Hepatocyte (in vitro differentiated cells): ENCODE results near the gene NEK1. TPM values are rescaled to one million over a fixed set of nuclear protein-coding genes. Genes with fewer than 3 reads are reported as not detected.

Experiments used
- DNase-seq: peaks from one replicate; pipeline ENCODE4 v3.0.0-alpha.2; 2016; ENCODE audit warnings: low spot score
- H2AFZ ChIP-seq: fragments of 200-600 bp; sonication (generic); 2 replicates; pipeline ENCODE4 v1.6.0; 2016; ENCODE audit warnings: antibody characterized with exemption, mild to moderate bottlenecking
- H3K27ac ChIP-seq: fragments of 200-600 bp; sonication (generic); 2 replicates; pipeline ENCODE4 v1.5.1; 2016; ENCODE audit warnings: mild to moderate bottlenecking
- H3K27me3 ChIP-seq: fragments of 200-600 bp; sonication (generic); 2 replicates; pipeline ENCODE4 v1.6.1; 2016
- H3K36me3 ChIP-seq: fragments of 200-600 bp; sonication (generic); replicated peaks from 2 replicates; pipeline ENCODE4 v1.5.1; 2016; ENCODE audit warnings: low read depth; ENCODE audit not compliant: insufficient read depth
- H3K4me1 ChIP-seq: fragments of 200-600 bp; sonication (generic); 2 replicates; pipeline ENCODE4 v1.5.1; 2016; ENCODE audit warnings: mild to moderate bottlenecking, moderate library complexity; ENCODE audit not compliant: insufficient read depth
- H3K4me2 ChIP-seq: fragments of 200-600 bp; sonication (generic); 2 replicates; pipeline ENCODE4 v1.6.0; 2016
- H3K4me3 ChIP-seq: fragments of 200-600 bp; sonication (generic); 2 replicates; pipeline ENCODE4 v1.5.1; 2016; ENCODE audit warnings: mild to moderate bottlenecking
- H3K79me2 ChIP-seq: fragments of 200-600 bp; sonication (generic); 2 replicates; pipeline ENCODE4 v1.6.0; 2017; ENCODE audit warnings: mild to moderate bottlenecking
- H3K9me2 ChIP-seq: fragments of 200-600 bp; sonication (generic); replicated peaks from 2 replicates; pipeline ENCODE4 v1.6.0; 2017; ENCODE audit warnings: mild to moderate bottlenecking; ENCODE audit not compliant: insufficient read depth
- H3K9me3 ChIP-seq: fragments of 200-600 bp; sonication (generic); 2 replicates; pipeline ENCODE4 v1.5.1; 2016; ENCODE audit warnings: low read depth, mild to moderate bottlenecking
- H4K20me1 ChIP-seq: fragments of 200-600 bp; sonication (generic); 2 replicates; pipeline ENCODE4 v1.6.0; 2016; ENCODE audit warnings: mild to moderate bottlenecking; ENCODE audit not compliant: insufficient read depth, poor library complexity, severe bottlenecking
- CTCF ChIP-seq: fragments of 200-600 bp; sonication (generic); IDR thresholded peaks from 2 replicates; pipeline ENCODE4 v1.5.1; 2016; ENCODE audit warnings: antibody characterized with exemption, mild to moderate bottlenecking; ENCODE audit not compliant: poor library complexity
- EZH2 ChIP-seq: fragments of 200-600 bp; sonication (generic); IDR thresholded peaks from 2 replicates; pipeline ENCODE4 v1.6.1; 2016; ENCODE audit warnings: antibody characterized with exemption, mild to moderate bottlenecking, borderline replicate concordance
- EZH2phosphoT487 ChIP-seq: fragments of 200-600 bp; sonication (generic); IDR thresholded peaks from one replicate; pipeline ENCODE4 v1.6.1; 2018; ENCODE audit warnings: antibody characterized with exemption, mild to moderate bottlenecking, low read depth, moderate library complexity; ENCODE audit not compliant: unreplicated experiment, severe bottlenecking
- WGBS: methylation state at CpG from one replicate; pipeline ENCODE4 v1.1.6; 2016; ENCODE audit warnings: low lambda C conversion rate; ENCODE audit errors: missing lambda C conversion rate; 5-methylcytosine and 5-hydroxymethylcytosine counted together
- polyA plus RNA-seq: library from polyadenylated mRNA; unstranded; fragments of >200 nt; fragmentation: Nextera tagmentation; extraction: Ambion mirVana; gene quantifications from 2 replicates; pipeline ENCODE4 v1.2.1, GENCODE V29; 2016
- total RNA-seq: library from RNA; depleted of rRNA; stranded (reverse); fragments of >200 nt; gene quantifications from 2 replicates; pipeline ENCODE4 v1.2.3, GENCODE V29; 2014

The NEK1 gene
- total and polyA plus RNA-seq, 2 experiments from 2014 or later = 7.8 to 10.4 TPM

GRCh38 chr4:169372791-169373190 is 239.6 kb downstream of the NEK1 start:
- no peak for TF ChIP-seq EZH2
- no peak for TF ChIP-seq EZH2phosphoT487
- TF ChIP-seq CTCF = no peak
- Histone ChIP-seq H3K9me2 (no peaks in the 10 kb centered on the region), H3K4me2 (no peak overlapping the region), H3K4me1 (no peaks in the 10 kb centered on the region), H2AFZ (no peak overlapping the region), H3K9me3 (peaks cover 7% of the 10 kb centered on the region), H3K27ac (no peak overlapping the region), H4K20me1 (no peaks in the 10 kb centered on the region), H3K79me2 (no peaks in the 10 kb centered on the region), H3K36me3 (no peaks in the 10 kb centered on the region), H3K4me3 (no peak overlapping the region), H3K27me3 (no peaks in the 10 kb centered on the region)
- 95% methylated on average over 2 of the region's 2 CpGs for WGBS
- DNase-seq = no peak

GRCh38 chr4:169369634-169370033 is 242.7 kb downstream of the NEK1 start:
- no peak for TF ChIP-seq EZH2phosphoT487
- WGBS = 94% methylated on average over 6 of the region's 6 CpGs
- H3K9me3 ChIP-seq = no peaks in the 10 kb centered on the region
- no peak for DNase-seq
- H4K20me1 ChIP-seq = no peaks in the 10 kb centered on the region
- no peaks in the 10 kb centered on the region for H3K79me2 ChIP-seq
- H3K9me2 ChIP-seq = no peaks in the 10 kb centered on the region
- H3K4me3 ChIP-seq = no peak overlapping the region
- H3K27me3 ChIP-seq = no peaks in the 10 kb centered on the region
- no peak overlapping the region for H3K4me2 ChIP-seq
- H3K4me1 ChIP-seq = no peaks in the 10 kb centered on the region
- no peak overlapping the region for H2AFZ ChIP-seq
- no peaks in the 10 kb centered on the region for H3K36me3 ChIP-seq
- H3K27ac ChIP-seq = no peak overlapping the region

- Histone ChIP-seq H3K4me3 (no peak overlapping the region), H3K36me3 (no peaks in the 10 kb centered on the region), H3K4me1 (no peaks in the 10 kb centered on the region), H3K79me2 (no peaks in the 10 kb centered on the region), H3K27me3 (no peaks in the 10 kb centered on the region), H3K9me3 (no peaks in the 10 kb centered on the region), H3K9me2 (no peaks in the 10 kb centered on the region), H4K20me1 (no peaks in the 10 kb centered on the region), H2AFZ (no peak overlapping the region), H3K4me2 (no peak overlapping the region), H3K27ac (no peak overlapping the region)
- TF ChIP-seq CTCF (no peak), EZH2phosphoT487 (no peak), EZH2 (no peak)
- DNase-seq = no peak
Observed at GRCh38 chr4:169367826-169368225, 244.6 kb downstream of the NEK1 start.

GRCh38 chr4:169366821-169367220 is 245.6 kb downstream of the NEK1 start:
- Histone ChIP-seq H3K9me2 (no peaks in the 10 kb centered on the region), H2AFZ (no peak overlapping the region), H3K36me3 (no peaks in the 10 kb centered on the region), H3K4me2 (no peak overlapping the region), H3K9me3 (no peaks in the 10 kb centered on the region), H4K20me1 (no peaks in the 10 kb centered on the region), H3K79me2 (no peaks in the 10 kb centered on the region), H3K4me3 (no peak overlapping the region), H3K4me1 (no peaks in the 10 kb centered on the region), H3K27me3 (no peaks in the 10 kb centered on the region), H3K27ac (no peak overlapping the region)
- 92% methylated on average over 5 of the region's 5 CpGs for WGBS
- TF ChIP-seq CTCF (no peak), EZH2 (no peak), EZH2phosphoT487 (no peak)
- no peak for DNase-seq
